GM23338 (cell line): Measurements from ENCODE around the gene HPF1. TPM values are rescaled to one million over a fixed set of nuclear protein-coding genes. Genes with fewer than 3 reads are reported as not detected.
"Not testable (repeated sequence)": the region's sequence is repeated elsewhere in the genome, so short reads cannot be mapped to it uniquely, and the experiment has no call there.

Experiments
- ATAC-seq: fragments of 200-7000 bp; cut with Tn5 transposase; 3 replicates; pipeline ENCODE4 v1.9.1; 2020
- DNase-seq: peaks from one replicate; pipeline ENCODE4 v3.0.0-alpha.2; 2015; ENCODE audit warnings: low spot score
- H2AFZ ChIP-seq: fragments of 200-600 bp; sonication (generic); 2 replicates; pipeline ENCODE4 v1.8.0; 2016; ENCODE audit warnings: antibody characterized with exemption, mild to moderate bottlenecking, moderate library complexity
- H3F3A ChIP-seq: fragments of 200-600 bp; sonication (generic); replicated peaks from 2 replicates; pipeline ENCODE4 v1.8.0; 2017; ENCODE audit warnings: antibody characterized with exemption, mixed run types, low read depth
- H3K27ac ChIP-seq: fragments of 200-600 bp; sonication (generic); 2 replicates; pipeline ENCODE4 v1.6.1; 2016; ENCODE audit warnings: low read depth
- H3K27me3 ChIP-seq: fragments of 200-600 bp; sonication (generic); 2 replicates; pipeline ENCODE4 v1.8.0; 2016; ENCODE audit warnings: mild to moderate bottlenecking, mixed run types, moderate library complexity; ENCODE audit not compliant: insufficient read depth
- H3K36me3 ChIP-seq: fragments of 200-600 bp; sonication (generic); 2 replicates; pipeline ENCODE4 v1.8.0; 2016; ENCODE audit warnings: mild to moderate bottlenecking; ENCODE audit not compliant: insufficient read depth
- H3K4me1 ChIP-seq: fragments of 200-600 bp; sonication (generic); 2 replicates; pipeline ENCODE4 v1.8.0; 2016; ENCODE audit warnings: mild to moderate bottlenecking, moderate library complexity; ENCODE audit not compliant: insufficient read depth
- H3K4me2 ChIP-seq: fragments of 200-600 bp; sonication (generic); 2 replicates; pipeline ENCODE4 v1.7.1; 2017; ENCODE audit warnings: mixed run types
- H3K4me3 ChIP-seq: fragments of 200-600 bp; sonication (generic); 2 replicates; pipeline ENCODE4 v1.6.1; 2016; ENCODE audit warnings: mixed run types
- H3K79me2 ChIP-seq: fragments of 200-600 bp; sonication (generic); replicated peaks from 2 replicates; pipeline ENCODE4 v1.8.0; 2017; ENCODE audit warnings: mild to moderate bottlenecking; ENCODE audit not compliant: insufficient read depth
- H3K9me2 ChIP-seq: fragments of 200-600 bp; sonication (generic); 2 replicates; pipeline ENCODE4 v1.8.0; 2017; ENCODE audit not compliant: insufficient read depth
- H4K20me1 ChIP-seq: fragments of 200-600 bp; sonication (generic); replicated peaks from 2 replicates; pipeline ENCODE4 v1.8.0; 2017; ENCODE audit warnings: mild to moderate bottlenecking; ENCODE audit not compliant: insufficient read depth
- H3K27ac Mint-ChIP-seq: 2 replicates; pipeline ENCODE4 v1.8.0; 2020; ENCODE audit warnings: inconsistent platforms, mild to moderate bottlenecking, moderate library complexity, mixed read lengths
- H3K27me3 Mint-ChIP-seq: 3 replicates; pipeline ENCODE4 v1.8.0; 2022; ENCODE audit warnings: low read depth, mild to moderate bottlenecking, moderate library complexity, mixed read lengths, inconsistent platforms; ENCODE audit not compliant: insufficient read depth, poor library complexity
- H3K36me3 Mint-ChIP-seq: 3 replicates; pipeline ENCODE4 v1.8.0; 2021; ENCODE audit warnings: low read depth, mild to moderate bottlenecking, inconsistent platforms, moderate library complexity, mixed read lengths
- H3K4me1 Mint-ChIP-seq: 3 replicates; pipeline ENCODE4 v1.8.0; 2020; ENCODE audit warnings: mild to moderate bottlenecking, inconsistent platforms, mixed read lengths
- H3K4me3 Mint-ChIP-seq: 3 replicates; pipeline ENCODE4 v1.8.0; 2021; ENCODE audit warnings: moderate library complexity, mild to moderate bottlenecking, inconsistent platforms, mixed read lengths
- H3K9me3 Mint-ChIP-seq: 3 replicates; pipeline ENCODE4 v1.8.0; 2020; ENCODE audit warnings: moderate library complexity, mild to moderate bottlenecking, inconsistent platforms, mixed read lengths
- CREB1 ChIP-seq: fragments of 250-450 bp; sonication (Bioruptor Pico); IDR thresholded peaks from 2 replicates; pipeline ENCODE4 v1.5.0; 2020; ENCODE audit warnings: low read depth, mild to moderate bottlenecking, moderate library complexity
- EZH2phosphoT487 ChIP-seq: fragments of 200-600 bp; sonication (generic); IDR thresholded peaks from one replicate; pipeline ENCODE4 v1.8.1; 2018; ENCODE audit warnings: antibody characterized with exemption; ENCODE audit not compliant: unreplicated experiment
- JUNB ChIP-seq: IDR thresholded peaks from one replicate; pipeline ENCODE4 v1.6.1; 2016; ENCODE audit warnings: antibody characterized with exemption; ENCODE audit not compliant: unreplicated experiment
- NANOG ChIP-seq: IDR thresholded peaks from 2 replicates; pipeline ENCODE4 v1.6.1; 2016; ENCODE audit warnings: antibody characterized with exemption, borderline replicate concordance
- POLR2AphosphoS5 ChIP-seq: IDR thresholded peaks from 2 replicates; pipeline ENCODE4 v1.6.1; 2016; ENCODE audit warnings: antibody characterized with exemption, low read depth
- REST ChIP-seq: IDR thresholded peaks from one replicate; pipeline ENCODE4 v1.6.1; 2018; ENCODE audit warnings: antibody characterized with exemption; ENCODE audit not compliant: unreplicated experiment
- STAT1 ChIP-seq: IDR thresholded peaks from one replicate; pipeline ENCODE4 v1.6.1; 2016; ENCODE audit warnings: antibody characterized with exemption; ENCODE audit not compliant: unreplicated experiment
- ZNF114 ChIP-seq: fragments of 250-450 bp; sonication (Bioruptor Pico); IDR thresholded peaks from 2 replicates; pipeline ENCODE4 v1.5.0; 2020; ENCODE audit warnings: mild to moderate bottlenecking, moderate library complexity
- ZNF331 ChIP-seq: fragments of 250-450 bp; sonication (Bioruptor Pico); IDR thresholded peaks from 2 replicates; pipeline ENCODE4 v1.5.0; 2020; ENCODE audit warnings: low read depth, mild to moderate bottlenecking, moderate library complexity
- polyA plus RNA-seq: library from polyadenylated mRNA; unstranded; fragments of >200 nt; fragmentation: Nextera tagmentation; extraction: Ambion mirVana; gene quantifications from 2 replicates; pipeline ENCODE4 v1.2.1, GENCODE V29; 2016
- total RNA-seq: library from RNA; depleted of rRNA; stranded (reverse); fragments of >200 nt; shearing (Covaris generic); gene quantifications from 2 replicates; pipeline ENCODE4 v1.2.3, GENCODE V29; 2014
- TF ChIP-seq, protein P1 (sequence below): IDR thresholded peaks from 2 replicates; pipeline ENCODE4 v1.6.1; 2016; ENCODE audit warnings: antibody characterized with exemption
- TF ChIP-seq, protein P2 (sequence below), 2 experiments: fragments of 200-600 bp in 1 of 2; sonication (generic) in 1 of 2; conservative IDR thresholded peaks; 2 replicates each; pipeline versions ENCODE4 v1.5.1 to v1.6.1; 2016 to 2017; ENCODE audit warnings: antibody characterized with exemption in 2 of 2, low read depth in 2 of 2, mild to moderate bottlenecking in 2 of 2, moderate library complexity in 1 of 2

The HPF1 gene
- total and polyA plus RNA-seq, 2 experiments from 2014 or later: 57.6 to 128 TPM

DNA sequence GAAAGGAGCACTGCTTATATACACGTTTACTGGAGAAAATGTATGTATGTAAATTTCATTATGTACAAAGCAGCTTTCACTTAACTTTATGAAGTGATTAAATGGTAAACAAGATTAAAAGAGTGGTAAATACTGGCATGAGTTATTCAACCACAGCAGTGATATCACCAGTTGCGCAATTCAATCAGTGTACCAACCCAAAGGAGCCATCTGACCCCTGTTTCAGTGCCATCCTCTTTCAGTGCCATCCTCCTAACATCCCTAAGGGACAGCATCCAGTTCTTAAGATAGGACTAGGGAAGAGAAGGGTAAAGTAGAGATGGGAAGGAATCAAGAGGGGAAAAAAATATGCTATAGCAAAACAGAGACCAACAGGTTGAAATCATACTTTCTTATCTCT, 16.2 kb downstream of the HPF1 start:
- DNase-seq: no peak
- no peak overlapping the region for H3K4me3 Mint-ChIP-seq

GRCh38 chr4:169738604-169739003, 19.1 kb downstream of the HPF1 start:
- H3K9me2 ChIP-seq, DNase-seq, H2AFZ ChIP-seq, H3K36me3 ChIP-seq, H3K4me1 ChIP-seq, H3K27me3 ChIP-seq, H3K4me3 ChIP-seq, ATAC-seq, H3K27ac ChIP-seq, H3K27me3 Mint-ChIP-seq, H4K20me1 ChIP-seq, H3K79me2 ChIP-seq, H3K4me2 ChIP-seq, H3F3A ChIP-seq, H3K4me1 Mint-ChIP-seq, H3K4me3 Mint-ChIP-seq, H3K9me3 Mint-ChIP-seq, H3K27ac Mint-ChIP-seq: not testable (repeated sequence)
- H3K36me3 Mint-ChIP-seq: peaks cover 24% of the 10 kb centered on the region

More for the DNA sequence above, 16.2 kb downstream of the HPF1 start:
- ATAC-seq: no peak
- H3K27ac Mint-ChIP-seq: no peak overlapping the region
- no peaks in the 10 kb centered on the region for H3K27me3 Mint-ChIP-seq
- no peaks in the 10 kb centered on the region for H3K4me1 Mint-ChIP-seq
- Histone ChIP-seq H3K27ac (no peak overlapping the region), H3K4me2 (no peak overlapping the region), H3F3A (no peaks in the 10 kb centered on the region), H2AFZ (no peak overlapping the region), H3K4me1 (no peaks in the 10 kb centered on the region), H3K9me2 (no peaks in the 10 kb centered on the region), H3K79me2 (no peaks in the 10 kb centered on the region), H3K4me3 (no peak overlapping the region), H3K27me3 (no peaks in the 10 kb centered on the region), H3K36me3 (peaks cover 3% of the 10 kb centered on the region; the same call in 1 of the 2 replicates), H4K20me1 (no peaks in the 10 kb centered on the region)
- H3K36me3 Mint-ChIP-seq: peaks cover 17% of the 10 kb centered on the region; the same call in 2 of the 3 replicates
- TF ChIP-seq STAT1 (no peak), EZH2phosphoT487 (no peak), ZNF114 (CRISPR knock-in tag) (no peak), CREB1 (no peak), JUNB (no peak), REST (no peak)
- no peaks in the 10 kb centered on the region for H3K9me3 Mint-ChIP-seq

DNA sequence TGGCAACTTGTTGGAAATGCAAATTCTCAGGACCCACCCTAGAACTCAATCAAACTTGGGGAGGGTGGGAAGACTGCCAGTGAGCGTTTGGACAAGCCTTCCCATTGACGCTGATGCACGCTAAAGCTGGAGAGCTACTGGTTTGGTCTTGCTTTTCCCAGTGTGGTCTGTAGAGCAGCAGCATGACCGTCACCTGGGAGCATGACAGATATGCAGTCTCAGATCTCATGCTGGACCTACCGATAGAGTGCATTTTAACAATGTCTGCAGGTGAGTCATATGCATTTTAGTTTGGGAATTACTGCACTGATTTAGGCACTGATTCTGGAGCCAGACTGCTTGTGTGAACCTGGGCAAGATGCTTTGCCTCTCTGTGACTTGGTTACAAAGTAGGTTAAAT, 27.2 kb downstream of the HPF1 start:
- H3K27ac ChIP-seq: no peak overlapping the region
- no peaks in the 10 kb centered on the region for H3K4me1 ChIP-seq
- no peaks in the 10 kb centered on the region for H3K9me2 ChIP-seq
- Mint-ChIP-seq H3K4me3 (no peak overlapping the region), H3K4me1 (peaks cover 4% of the 10 kb centered on the region; the same call in 2 of the 3 replicates), H3K27ac (no peak overlapping the region), H3K27me3 (peaks cover 3% of the 10 kb centered on the region), H3K36me3 (peaks cover 12% of the 10 kb centered on the region), H3K9me3 (no peaks in the 10 kb centered on the region)
- no peak overlapping the region for H3K4me3 ChIP-seq
- H3K79me2 ChIP-seq: no peaks in the 10 kb centered on the region
- H3K4me2 ChIP-seq: no peak overlapping the region
- no peaks in the 10 kb centered on the region for H3F3A ChIP-seq
- no peaks in the 10 kb centered on the region for H3K27me3 ChIP-seq
- H4K20me1 ChIP-seq: no peaks in the 10 kb centered on the region
- no peaks in the 10 kb centered on the region for H3K36me3 ChIP-seq
- no peak for DNase-seq
- no peak overlapping the region for H2AFZ ChIP-seq
- no peak for ATAC-seq
- TF ChIP-seq POLR2AphosphoS5 (no peak), ZNF114 (CRISPR knock-in tag) (no peak), REST (no peak), ZNF331 (CRISPR knock-in tag) (no peak), NANOG (no peak)
- TF ChIP-seq, protein P1, sequence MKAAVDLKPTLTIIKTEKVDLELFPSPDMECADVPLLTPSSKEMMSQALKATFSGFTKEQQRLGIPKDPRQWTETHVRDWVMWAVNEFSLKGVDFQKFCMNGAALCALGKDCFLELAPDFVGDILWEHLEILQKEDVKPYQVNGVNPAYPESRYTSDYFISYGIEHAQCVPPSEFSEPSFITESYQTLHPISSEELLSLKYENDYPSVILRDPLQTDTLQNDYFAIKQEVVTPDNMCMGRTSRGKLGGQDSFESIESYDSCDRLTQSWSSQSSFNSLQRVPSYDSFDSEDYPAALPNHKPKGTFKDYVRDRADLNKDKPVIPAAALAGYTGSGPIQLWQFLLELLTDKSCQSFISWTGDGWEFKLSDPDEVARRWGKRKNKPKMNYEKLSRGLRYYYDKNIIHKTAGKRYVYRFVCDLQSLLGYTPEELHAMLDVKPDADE: no peak
- TF ChIP-seq, protein P2, sequence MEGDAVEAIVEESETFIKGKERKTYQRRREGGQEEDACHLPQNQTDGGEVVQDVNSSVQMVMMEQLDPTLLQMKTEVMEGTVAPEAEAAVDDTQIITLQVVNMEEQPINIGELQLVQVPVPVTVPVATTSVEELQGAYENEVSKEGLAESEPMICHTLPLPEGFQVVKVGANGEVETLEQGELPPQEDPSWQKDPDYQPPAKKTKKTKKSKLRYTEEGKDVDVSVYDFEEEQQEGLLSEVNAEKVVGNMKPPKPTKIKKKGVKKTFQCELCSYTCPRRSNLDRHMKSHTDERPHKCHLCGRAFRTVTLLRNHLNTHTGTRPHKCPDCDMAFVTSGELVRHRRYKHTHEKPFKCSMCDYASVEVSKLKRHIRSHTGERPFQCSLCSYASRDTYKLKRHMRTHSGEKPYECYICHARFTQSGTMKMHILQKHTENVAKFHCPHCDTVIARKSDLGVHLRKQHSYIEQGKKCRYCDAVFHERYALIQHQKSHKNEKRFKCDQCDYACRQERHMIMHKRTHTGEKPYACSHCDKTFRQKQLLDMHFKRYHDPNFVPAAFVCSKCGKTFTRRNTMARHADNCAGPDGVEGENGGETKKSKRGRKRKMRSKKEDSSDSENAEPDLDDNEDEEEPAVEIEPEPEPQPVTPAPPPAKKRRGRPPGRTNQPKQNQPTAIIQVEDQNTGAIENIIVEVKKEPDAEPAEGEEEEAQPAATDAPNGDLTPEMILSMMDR (conservative IDR thresholded peaks at IDR 0.05; ENCODE audit: low read depth in 2 of 2): no peak
